MCF 10A (cell line): ENCODE measurements around the gene CCDC85C. TPM values are rescaled to one million over a fixed set of nuclear protein-coding genes. Genes with fewer than 3 reads are reported as not detected.

Experiments used
- BruUV-seq: library from RNA; stranded (reverse); fragments of 400-500 nt; replicated peaks from 2 replicates; lab custom pipeline; 2021; lab: Mats Ljungman, UMichigan
- CTCF ChIA-PET: fragments of 300-600 bp; sonication (Branson Sonifier 250); formaldehyde crosslinking; extraction: SDS; loops from one replicate; lab custom pipeline; 2021; ENCODE audit warnings: antibody characterized with exemption, inconsistent platforms; lab: Yijun Ruan, JAX
- POLR2A ChIA-PET: fragments of 300-600, 350-650 bp; sonication (Branson Sonifier 250); formaldehyde crosslinking; extraction: SDS; loops from one replicate; lab custom pipeline; 2020; ENCODE audit warnings: antibody characterized with exemption, inconsistent platforms; lab: Yijun Ruan, JAX
- DNase-seq: peaks from one replicate; pipeline ENCODE4 v3.0.0-alpha.2; 2018; ENCODE audit not compliant: unreplicated experiment
- H3K27ac Mint-ChIP-seq: one replicate; pipeline ENCODE4 v1.8.0; 2022; ENCODE audit warnings: mild to moderate bottlenecking, low read depth, mixed read lengths; ENCODE audit not compliant: unreplicated experiment
- H3K27me3 Mint-ChIP-seq: one replicate; pipeline ENCODE4 v1.8.0; 2022; ENCODE audit warnings: mixed read lengths; ENCODE audit not compliant: insufficient read depth, unreplicated experiment
- H3K36me3 Mint-ChIP-seq: one replicate; pipeline ENCODE4 v1.8.0; 2022; ENCODE audit warnings: mild to moderate bottlenecking, moderate library complexity, mixed read lengths; ENCODE audit not compliant: insufficient read depth, unreplicated experiment
- H3K4me1 Mint-ChIP-seq: one replicate; pipeline ENCODE4 v1.8.0; 2022; ENCODE audit warnings: mixed read lengths; ENCODE audit not compliant: insufficient read depth, unreplicated experiment
- H3K4me3 Mint-ChIP-seq: one replicate; pipeline ENCODE4 v1.8.0; 2022; ENCODE audit warnings: mild to moderate bottlenecking, moderate library complexity, mixed read lengths; ENCODE audit not compliant: unreplicated experiment
- H3K9me3 Mint-ChIP-seq: one replicate; pipeline ENCODE4 v1.8.0; 2022; ENCODE audit warnings: mixed read lengths; ENCODE audit not compliant: unreplicated experiment
- intact Hi-C: fragments of 100-400 bp; cut with micrococcal nuclease; formaldehyde crosslinking; loops from 2 replicates; pipeline ENCODE4 v1.14.1; 2022
- total RNA-seq: library from RNA; stranded (reverse); gene quantifications from 2 replicates; pipeline ENCODE4 v1.2.3, GENCODE V29; 2022
- TF ChIP-seq, protein P1 (sequence below): fragments of 200-600 bp; IDR thresholded peaks from one replicate; pipeline ENCODE4 v1.8.0; 2022; ENCODE audit warnings: antibody characterized with exemption, mild to moderate bottlenecking; ENCODE audit not compliant: unreplicated experiment

The CCDC85C gene
- total RNA-seq, 1 experiment from 2014 or later = 29.9 TPM

DNA sequence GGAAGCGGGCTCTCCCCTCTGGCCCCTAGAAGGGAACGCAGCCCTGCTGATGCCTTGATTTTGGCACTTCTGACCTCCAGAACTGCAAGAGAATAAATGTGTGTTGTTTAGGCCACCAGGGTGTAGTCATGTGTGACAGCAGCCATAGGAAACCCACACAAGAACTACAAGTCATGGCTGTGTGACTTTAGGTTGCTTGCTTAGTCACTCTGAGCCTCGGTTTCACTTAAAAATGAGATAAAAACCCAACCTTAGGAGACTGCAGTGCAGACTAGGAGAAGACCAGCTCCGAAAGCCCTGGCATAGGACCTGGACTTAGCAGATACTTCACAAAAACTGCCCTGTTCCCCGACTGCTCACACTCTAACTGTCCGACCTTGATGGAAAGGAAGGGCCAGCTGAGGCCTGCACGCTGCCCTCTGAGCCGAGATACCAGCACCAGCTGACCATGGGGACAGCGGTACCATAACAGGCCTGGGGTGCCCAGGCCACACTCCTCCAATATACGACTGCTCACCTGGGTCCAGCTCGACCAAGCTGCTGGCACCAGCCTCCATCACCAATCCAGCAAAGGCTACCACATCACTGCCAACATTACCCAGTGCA is 53.5 kb downstream of the CCDC85C start:
- Mint-ChIP-seq H3K27ac (no peak overlapping the region), H3K4me1 (no peaks in the 10 kb centered on the region), H3K36me3 (no peaks in the 10 kb centered on the region), H3K9me3 (no peaks in the 10 kb centered on the region), H3K4me3 (no peak overlapping the region), H3K27me3 (no peaks in the 10 kb centered on the region)
- BruUV-seq = no TSS peak
- ChIA-PET CTCF (no interaction called here), POLR2A (no interaction called here)
- intact Hi-C loops = no loop called here
- TF ChIP-seq, protein P1, sequence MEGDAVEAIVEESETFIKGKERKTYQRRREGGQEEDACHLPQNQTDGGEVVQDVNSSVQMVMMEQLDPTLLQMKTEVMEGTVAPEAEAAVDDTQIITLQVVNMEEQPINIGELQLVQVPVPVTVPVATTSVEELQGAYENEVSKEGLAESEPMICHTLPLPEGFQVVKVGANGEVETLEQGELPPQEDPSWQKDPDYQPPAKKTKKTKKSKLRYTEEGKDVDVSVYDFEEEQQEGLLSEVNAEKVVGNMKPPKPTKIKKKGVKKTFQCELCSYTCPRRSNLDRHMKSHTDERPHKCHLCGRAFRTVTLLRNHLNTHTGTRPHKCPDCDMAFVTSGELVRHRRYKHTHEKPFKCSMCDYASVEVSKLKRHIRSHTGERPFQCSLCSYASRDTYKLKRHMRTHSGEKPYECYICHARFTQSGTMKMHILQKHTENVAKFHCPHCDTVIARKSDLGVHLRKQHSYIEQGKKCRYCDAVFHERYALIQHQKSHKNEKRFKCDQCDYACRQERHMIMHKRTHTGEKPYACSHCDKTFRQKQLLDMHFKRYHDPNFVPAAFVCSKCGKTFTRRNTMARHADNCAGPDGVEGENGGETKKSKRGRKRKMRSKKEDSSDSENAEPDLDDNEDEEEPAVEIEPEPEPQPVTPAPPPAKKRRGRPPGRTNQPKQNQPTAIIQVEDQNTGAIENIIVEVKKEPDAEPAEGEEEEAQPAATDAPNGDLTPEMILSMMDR = no peak
- DNase-seq = no peak

DNA sequence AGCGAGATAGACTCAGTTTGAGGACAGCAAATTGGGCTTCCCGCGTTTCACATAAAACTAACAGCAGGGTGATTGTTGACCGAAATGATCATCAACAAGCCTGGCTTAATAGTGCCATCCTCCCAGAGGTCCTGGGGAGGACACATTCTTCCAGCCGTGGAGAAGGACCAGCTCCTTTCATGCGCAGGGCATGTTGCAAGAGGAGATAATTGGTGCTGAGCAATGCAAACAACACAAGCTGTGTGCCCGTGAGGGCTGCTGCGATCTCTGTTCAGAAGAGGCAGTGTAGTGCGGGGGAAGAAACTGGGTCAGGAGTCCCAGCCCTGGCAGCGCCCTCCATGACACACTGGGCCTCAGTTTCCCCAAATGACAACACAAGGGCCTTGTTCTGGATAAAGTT is 54.3 kb downstream of the CCDC85C start:
- H3K27me3 Mint-ChIP-seq = no peaks in the 10 kb centered on the region
- H3K27ac Mint-ChIP-seq = no peak overlapping the region
- BruUV-seq = no TSS peak
- H3K9me3 Mint-ChIP-seq = no peaks in the 10 kb centered on the region
- ChIA-PET POLR2A (no interaction called here), CTCF (no interaction called here)
- DNase-seq = no peak
- H3K36me3 Mint-ChIP-seq = no peaks in the 10 kb centered on the region
- no peaks in the 10 kb centered on the region for H3K4me1 Mint-ChIP-seq
- intact Hi-C loops = no loop called here
- TF ChIP-seq, protein P1 = no peak
- H3K4me3 Mint-ChIP-seq = no peak overlapping the region

DNA sequence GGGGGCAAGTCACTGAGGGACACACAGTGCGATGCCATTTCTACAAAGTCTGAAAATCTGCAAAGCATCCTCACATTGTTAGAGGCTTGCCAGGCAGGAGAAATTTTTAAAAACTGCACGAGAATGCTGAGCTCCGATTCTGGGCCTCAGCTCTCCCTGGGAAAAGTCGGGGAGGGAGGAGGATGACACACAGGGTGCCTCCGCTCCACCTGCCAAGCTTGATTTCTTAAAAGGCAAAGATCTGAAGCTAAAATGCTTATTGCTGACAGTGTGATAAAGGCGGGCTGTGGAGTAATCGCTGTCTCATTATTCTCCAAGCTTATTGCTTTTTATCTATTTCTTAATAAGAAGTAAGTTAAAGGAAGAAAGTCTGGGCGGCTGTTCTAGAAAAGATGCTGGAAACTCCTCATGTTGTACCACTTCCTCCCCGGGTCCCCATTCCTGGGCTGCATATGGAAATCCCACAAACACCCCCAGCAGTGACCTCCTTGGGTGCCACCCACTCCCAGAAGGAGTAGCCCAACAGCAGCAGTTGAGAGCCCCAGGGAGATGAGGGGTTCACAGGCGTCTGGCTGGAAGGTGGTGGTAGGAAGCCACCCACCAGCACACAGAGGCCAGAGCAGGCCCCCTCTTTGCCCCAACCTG is 55.0 kb downstream of the CCDC85C start:
- Mint-ChIP-seq H3K4me3 (no peak overlapping the region), H3K27ac (no peak overlapping the region), H3K27me3 (no peaks in the 10 kb centered on the region), H3K9me3 (no peaks in the 10 kb centered on the region), H3K4me1 (no peaks in the 10 kb centered on the region), H3K36me3 (no peaks in the 10 kb centered on the region)
- TF ChIP-seq, protein P1 = no peak
- no TSS peak for BruUV-seq
- intact Hi-C loops = no loop called here
- DNase-seq = no peak
- POLR2A ChIA-PET = no interaction called here
- CTCF ChIA-PET = no interaction called here

DNA sequence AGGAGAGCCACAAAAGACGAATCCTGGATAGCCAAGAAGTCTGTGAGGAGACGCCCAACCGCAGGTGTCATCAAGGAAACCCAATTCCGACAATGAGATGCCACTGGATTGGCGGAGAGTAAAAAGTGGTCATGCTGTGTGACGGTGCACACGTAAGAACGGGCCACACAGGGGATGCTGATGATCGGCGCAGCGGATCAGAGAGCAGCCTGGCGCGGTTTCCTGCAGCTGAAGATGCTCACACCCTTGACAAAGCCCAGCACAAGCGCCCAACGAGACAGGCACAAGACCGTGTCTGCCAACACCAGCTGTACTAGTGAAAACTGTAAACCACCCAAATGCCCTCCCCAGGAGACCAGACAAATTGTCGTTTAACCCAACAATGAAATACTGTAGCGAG is 55.8 kb downstream of the CCDC85C start:
- Mint-ChIP-seq H3K36me3 (no peaks in the 10 kb centered on the region), H3K27ac (no peak overlapping the region), H3K9me3 (no peaks in the 10 kb centered on the region), H3K4me1 (no peaks in the 10 kb centered on the region), H3K27me3 (no peaks in the 10 kb centered on the region), H3K4me3 (no peak overlapping the region)
- CTCF ChIA-PET = no interaction called here
- TF ChIP-seq, protein P1 = no peak
- BruUV-seq = no TSS peak
- intact Hi-C loops = no loop called here
- POLR2A ChIA-PET = no interaction called here
- DNase-seq = no peak
